GM12872 (cell line): ENCODE measurements around the gene MS4A2.

ENCODE experiments used
- TF ChIP-seq, protein P1 (sequence below): IDR thresholded peaks from 3 replicates; pipeline ENCODE4 v1.5.1; 2011; ENCODE audit warnings: low read depth, mild to moderate bottlenecking, low read length, moderate library complexity; ENCODE audit not compliant: insufficient read depth

The MS4A2 gene

DNA sequence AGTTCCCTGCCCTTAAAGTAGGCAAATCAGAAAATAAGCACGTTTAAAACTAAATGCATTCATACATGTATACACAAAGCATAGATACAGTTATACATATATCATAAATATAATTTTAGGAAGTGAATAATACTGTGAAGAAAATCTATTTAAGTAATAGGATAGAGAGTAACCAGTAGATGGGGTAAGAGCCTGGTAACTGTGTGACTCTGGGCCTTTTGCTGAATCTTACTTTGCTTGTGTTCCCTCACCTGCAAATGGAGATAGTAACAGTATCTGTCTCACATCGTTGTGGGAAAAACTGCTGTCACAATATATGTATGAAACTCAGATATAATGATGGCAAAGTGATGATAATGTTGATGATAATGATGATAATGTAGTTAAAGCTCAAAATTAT, 29.9 kb downstream of the MS4A2 start:
- TF ChIP-seq, protein P1, sequence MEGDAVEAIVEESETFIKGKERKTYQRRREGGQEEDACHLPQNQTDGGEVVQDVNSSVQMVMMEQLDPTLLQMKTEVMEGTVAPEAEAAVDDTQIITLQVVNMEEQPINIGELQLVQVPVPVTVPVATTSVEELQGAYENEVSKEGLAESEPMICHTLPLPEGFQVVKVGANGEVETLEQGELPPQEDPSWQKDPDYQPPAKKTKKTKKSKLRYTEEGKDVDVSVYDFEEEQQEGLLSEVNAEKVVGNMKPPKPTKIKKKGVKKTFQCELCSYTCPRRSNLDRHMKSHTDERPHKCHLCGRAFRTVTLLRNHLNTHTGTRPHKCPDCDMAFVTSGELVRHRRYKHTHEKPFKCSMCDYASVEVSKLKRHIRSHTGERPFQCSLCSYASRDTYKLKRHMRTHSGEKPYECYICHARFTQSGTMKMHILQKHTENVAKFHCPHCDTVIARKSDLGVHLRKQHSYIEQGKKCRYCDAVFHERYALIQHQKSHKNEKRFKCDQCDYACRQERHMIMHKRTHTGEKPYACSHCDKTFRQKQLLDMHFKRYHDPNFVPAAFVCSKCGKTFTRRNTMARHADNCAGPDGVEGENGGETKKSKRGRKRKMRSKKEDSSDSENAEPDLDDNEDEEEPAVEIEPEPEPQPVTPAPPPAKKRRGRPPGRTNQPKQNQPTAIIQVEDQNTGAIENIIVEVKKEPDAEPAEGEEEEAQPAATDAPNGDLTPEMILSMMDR, result no peak

DNA sequence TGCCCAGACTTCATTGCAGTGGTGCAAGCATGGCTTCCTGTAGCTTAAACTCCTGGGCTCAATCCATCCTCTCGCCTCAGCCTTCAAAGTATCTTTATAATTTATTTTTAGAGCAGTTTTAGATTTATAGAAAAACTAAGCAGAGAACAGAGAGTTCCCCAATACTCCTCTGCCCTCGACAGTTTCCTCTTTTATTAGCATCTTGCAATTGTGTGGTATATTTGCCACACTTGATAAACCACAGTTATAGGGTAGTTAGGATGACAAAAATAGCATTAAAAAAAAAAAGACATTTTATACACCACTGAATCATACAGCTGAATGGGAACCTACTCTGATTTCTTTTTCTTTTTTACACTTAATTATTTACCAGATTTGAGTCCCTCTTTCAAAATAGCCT, 31.2 kb downstream of the MS4A2 start:
- TF ChIP-seq, protein P1, result no peak

DNA sequence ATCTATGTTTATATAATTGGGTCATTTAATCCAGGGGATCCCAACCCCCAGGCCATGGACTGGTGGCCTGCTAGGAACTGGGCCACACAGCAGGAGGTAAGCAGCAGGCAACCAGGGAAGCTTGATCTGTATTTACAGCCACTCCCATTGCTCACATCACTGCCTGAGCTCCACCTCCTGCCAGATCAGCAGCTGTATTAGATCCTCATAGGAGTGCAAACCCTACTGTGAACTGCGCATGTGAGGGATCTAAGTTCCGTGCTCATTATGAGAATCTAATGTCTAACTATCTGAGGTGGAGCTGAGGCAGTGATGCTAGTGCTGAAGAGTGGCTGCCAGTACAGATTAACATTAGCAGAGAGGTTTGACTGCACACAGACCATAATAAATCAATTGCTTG, 32.8 kb downstream of the MS4A2 start:
- TF ChIP-seq, protein P1, result no peak

DNA sequence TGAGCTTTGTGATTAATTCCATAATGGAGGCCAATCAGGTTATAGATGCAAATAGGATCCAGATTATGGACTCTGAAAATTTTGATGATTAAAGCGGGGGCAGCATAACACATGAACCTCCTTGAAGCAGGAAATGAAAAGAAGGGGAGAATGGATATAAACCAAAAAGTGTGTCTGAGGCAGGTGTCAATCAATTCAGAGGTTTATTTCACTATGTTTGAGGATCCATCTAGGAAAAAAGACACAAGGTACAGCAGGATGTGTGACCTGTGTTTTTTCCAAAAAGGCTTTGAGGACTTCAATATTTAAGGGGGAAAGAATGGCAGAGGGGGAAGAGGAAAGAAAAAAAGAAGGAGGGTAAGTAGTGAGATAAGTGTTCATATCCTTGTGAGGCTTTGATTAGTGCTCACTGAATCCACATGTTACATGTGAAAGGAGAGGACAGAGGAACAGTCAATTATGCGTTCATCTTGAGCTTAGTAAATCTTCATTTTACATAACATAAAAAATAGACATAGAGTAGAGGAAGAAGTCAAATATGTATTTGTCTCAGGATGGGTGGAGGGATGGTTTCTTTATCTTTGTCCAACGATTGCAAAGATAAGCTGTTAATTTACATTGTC, 34.1 kb downstream of the MS4A2 start:
- TF ChIP-seq, protein P1, result no peak

DNA sequence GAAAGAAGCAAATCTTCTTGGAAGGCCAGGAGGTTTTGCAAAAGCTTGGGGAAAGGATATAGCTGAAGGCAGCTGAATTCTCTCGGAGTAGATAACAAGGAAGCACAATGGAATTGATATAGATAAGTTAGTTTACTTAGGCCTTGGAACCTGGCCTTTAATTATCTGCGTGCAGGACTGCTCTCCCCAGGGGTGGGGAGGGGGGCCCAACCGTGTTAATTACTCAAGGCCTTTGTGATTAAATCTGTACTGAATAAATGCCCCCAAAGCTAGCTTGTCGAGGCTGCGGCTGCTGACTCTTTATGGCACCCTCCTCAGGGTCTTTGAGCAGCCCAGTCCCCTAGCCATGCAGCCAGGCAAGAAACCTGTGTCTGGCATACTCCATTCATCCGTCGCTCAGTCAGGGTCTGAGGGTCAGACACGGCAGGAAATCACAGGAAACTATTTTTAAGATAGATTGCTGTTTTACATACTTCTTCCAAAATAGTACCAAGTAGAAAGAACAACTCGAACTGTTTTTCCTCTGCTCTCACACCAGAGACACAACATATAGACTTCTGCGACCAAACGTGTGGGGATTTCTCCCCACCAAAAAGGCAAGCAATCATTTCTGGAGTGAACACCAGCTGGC, 36.5 kb downstream of the MS4A2 start:
- TF ChIP-seq, protein P1, result no peak

DNA sequence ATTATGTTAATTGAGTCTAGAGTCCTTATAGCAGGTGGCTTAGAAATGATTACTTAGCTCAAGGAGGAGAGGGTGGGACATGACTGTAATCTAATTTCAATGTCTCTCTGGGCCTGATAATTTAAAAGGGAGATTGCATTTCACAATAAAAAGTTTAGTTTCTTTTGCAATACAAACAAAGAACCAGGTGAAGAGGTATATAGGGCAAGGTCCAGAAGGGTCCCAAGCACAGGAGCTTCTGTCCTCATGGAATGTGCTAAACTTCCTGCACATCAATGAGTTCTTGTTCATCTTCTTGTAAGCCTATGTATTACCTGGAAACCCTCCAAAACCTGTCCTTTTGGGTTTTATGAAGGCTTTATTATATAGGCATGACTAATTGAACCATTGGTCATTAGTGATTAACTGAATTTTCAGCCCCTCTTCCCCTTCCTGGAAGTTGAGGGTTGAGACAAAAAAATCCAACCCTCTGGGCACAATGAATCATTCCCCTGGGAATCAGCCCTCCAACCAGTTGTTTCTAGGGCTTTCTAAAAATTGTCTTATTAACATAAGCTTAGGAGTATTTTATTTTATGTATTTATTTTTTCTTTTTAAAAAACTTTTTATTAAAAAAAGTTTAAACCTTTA, 37.6 kb downstream of the MS4A2 start:
- TF ChIP-seq, protein P1, result no peak

DNA sequence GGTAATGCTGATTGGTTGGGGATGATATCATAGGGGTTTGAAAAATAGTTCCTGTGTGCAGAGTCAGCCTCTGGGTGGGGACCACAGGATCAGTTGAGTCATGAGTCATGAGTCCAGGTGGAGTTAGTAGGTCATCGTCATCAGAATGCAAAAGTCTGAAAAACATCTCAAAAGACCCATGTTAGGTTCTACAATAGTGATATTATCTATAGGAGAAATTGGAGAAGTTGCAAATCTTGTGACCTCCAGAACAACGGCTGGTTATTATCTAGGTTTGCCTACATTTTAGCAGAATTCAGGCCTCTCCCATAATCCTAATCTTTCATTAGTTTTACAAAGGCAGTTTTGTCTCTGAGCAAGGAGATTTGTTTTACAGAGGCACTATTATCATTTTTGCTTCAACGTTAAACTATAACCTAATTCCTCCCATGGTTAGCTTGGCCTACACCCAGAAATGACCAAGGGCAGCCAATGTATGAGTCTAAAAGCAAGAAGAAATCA, 38.9 kb downstream of the MS4A2 start:
- TF ChIP-seq, protein P1, result no peak
